HepG2 (cell line): Measurements from ENCODE around the gene NUDT8.

ENCODE experiments used
- ARNTL ChIP-seq: sonication (generic); formaldehyde crosslinking; IDR thresholded peaks from 2 replicates; pipeline ENCODE4 v1.4.0; 2020; ENCODE audit warnings: mild to moderate bottlenecking, missing genetic modification reagents
- FOSL1 ChIP-seq: sonication (generic); formaldehyde crosslinking; IDR thresholded peaks from 2 replicates; pipeline ENCODE4 v1.9.0; 2021; ENCODE audit warnings: missing genetic modification reagents, borderline replicate concordance
- HBP1 ChIP-seq: IDR thresholded peaks from 2 replicates; pipeline ENCODE4 v1.6.1; 2016; ENCODE audit warnings: low read depth, control low read depth
- JDP2 ChIP-seq: sonication (generic); formaldehyde crosslinking; IDR thresholded peaks from 2 replicates; pipeline ENCODE4 v1.8.1; 2022; ENCODE audit warnings: missing genetic modification reagents, borderline replicate concordance
- MAX ChIP-seq: IDR thresholded peaks from 2 replicates; pipeline ENCODE4 v1.6.1; 2012; ENCODE audit warnings: inconsistent platforms
- RAD21 ChIP-seq: fragments of 450-650 bp; formaldehyde crosslinking; IDR thresholded peaks from 2 replicates; pipeline ENCODE4 v1.5.0; 2020; ENCODE audit warnings: mild to moderate bottlenecking
- ZGPAT ChIP-seq: IDR thresholded peaks from 2 replicates; pipeline ENCODE4 v1.6.1; 2016; ENCODE audit warnings: mild to moderate bottlenecking
- ZNF136 ChIP-seq: sonication (generic); formaldehyde crosslinking; IDR thresholded peaks from 2 replicates; pipeline ENCODE4 v1.8.1; 2022; ENCODE audit warnings: low read depth, mild to moderate bottlenecking, moderate library complexity, missing genetic modification reagents

- no peak for TF ChIP-seq JDP2 (CRISPR knock-in tag)
- no peak for TF ChIP-seq MAX
- no peak for TF ChIP-seq HBP1 (CRISPR knock-in tag)
- no peak for TF ChIP-seq ZGPAT (CRISPR knock-in tag)
- no peak for TF ChIP-seq ZNF136 (CRISPR knock-in tag)
- TF ChIP-seq RAD21 (CRISPR knock-in tag), result no peak
- TF ChIP-seq FOSL1 (CRISPR knock-in tag), result no peak
- no peak for TF ChIP-seq ARNTL (CRISPR knock-in tag)
Measured at GRCh38 chr11:67675058-67675747, 45.5 kb upstream of the NUDT8 start.
